WTC11 (cell line): ENCODE measurements around the gene MPDZ. TPM values are rescaled to one million over a fixed set of nuclear protein-coding genes. Genes with fewer than 3 reads are reported as not detected.

Experiments used
- ATAC-seq: fragments of 200-7000 bp; cut with Tn5 transposase; 2 replicates; pipeline ENCODE4 v1.10.0; 2021; ENCODE audit warnings: mild to moderate bottlenecking, moderate library complexity
- CTCF ChIA-PET: fragments of 300-600 bp; sonication (Branson Sonifier 250); formaldehyde crosslinking; loops from one replicate; lab custom pipeline; 2021; ENCODE audit warnings: antibody characterized with exemption; lab: Charles Lee
- POLR2A ChIA-PET: fragments of 350-600 bp; sonication (Branson Sonifier 250); formaldehyde crosslinking; loops from one replicate; lab custom pipeline; 2021; ENCODE audit warnings: antibody characterized with exemption; lab: Charles Lee
- DNase-seq: peaks from one replicate; pipeline ENCODE4 v3.0.0; 2021; ENCODE audit warnings: low spot score
- H3K27ac Mint-ChIP-seq: 2 replicates; pipeline ENCODE4 v1.8.0; 2021; ENCODE audit warnings: mixed read lengths
- H3K27me3 Mint-ChIP-seq: 2 replicates; pipeline ENCODE4 v1.8.0; 2021; ENCODE audit warnings: low read depth, mild to moderate bottlenecking, moderate library complexity, mixed read lengths
- H3K36me3 Mint-ChIP-seq: 2 replicates; pipeline ENCODE4 v1.8.0; 2021; ENCODE audit warnings: mixed read lengths
- H3K4me1 Mint-ChIP-seq: 2 replicates; pipeline ENCODE4 v1.8.0; 2022; ENCODE audit warnings: mixed read lengths
- H3K4me3 Mint-ChIP-seq: 2 replicates; pipeline ENCODE4 v1.8.0; 2021; ENCODE audit warnings: mild to moderate bottlenecking, moderate library complexity, mixed read lengths
- H3K9me3 Mint-ChIP-seq: 2 replicates; pipeline ENCODE4 v1.8.0; 2021; ENCODE audit warnings: mixed read lengths
- ATF2 ChIP-seq: sonication (generic); formaldehyde crosslinking; IDR thresholded peaks from 2 replicates; pipeline ENCODE4 v1.8.1; 2022; ENCODE audit warnings: low read depth, missing genetic modification reagents, borderline replicate concordance
- E2F1 ChIP-seq: sonication (generic); formaldehyde crosslinking; IDR thresholded peaks from 2 replicates; pipeline ENCODE4 v1.8.0; 2022; ENCODE audit warnings: mild to moderate bottlenecking, missing genetic modification reagents
- ELF4 ChIP-seq: sonication (generic); formaldehyde crosslinking; IDR thresholded peaks from 2 replicates; pipeline ENCODE4 v1.8.1; 2022; ENCODE audit warnings: low read depth, mild to moderate bottlenecking, moderate library complexity, missing genetic modification reagents
- FOXP4 ChIP-seq: sonication (generic); formaldehyde crosslinking; IDR thresholded peaks from 2 replicates; pipeline ENCODE4 v1.8.0; 2022; ENCODE audit warnings: mild to moderate bottlenecking, missing genetic modification reagents
- IRF1 ChIP-seq: sonication (generic); formaldehyde crosslinking; IDR thresholded peaks from 2 replicates; pipeline ENCODE4 v1.8.0; 2023; ENCODE audit warnings: missing genetic modification reagents
- NFATC4 ChIP-seq: fragments of 250-450 bp; sonication (Bioruptor Pico); IDR thresholded peaks from 2 replicates; pipeline ENCODE4 v1.9.0; 2021; ENCODE audit warnings: mild to moderate bottlenecking
- OVOL2 ChIP-seq: fragments of 250-450 bp; sonication (Bioruptor Pico); IDR thresholded peaks from 2 replicates; pipeline ENCODE4 v1.9.0; 2021; ENCODE audit warnings: mild to moderate bottlenecking, borderline replicate concordance
- SMAD4 ChIP-seq: sonication (generic); formaldehyde crosslinking; IDR thresholded peaks from 2 replicates; pipeline ENCODE4 v1.8.0; 2022; ENCODE audit warnings: mild to moderate bottlenecking, missing genetic modification reagents
- SP1 ChIP-seq: sonication (generic); formaldehyde crosslinking; conservative IDR thresholded peaks from 2 replicates; pipeline ENCODE4 v1.8.1; 2022; ENCODE audit warnings: missing genetic modification reagents
- TEAD1 ChIP-seq: sonication (generic); formaldehyde crosslinking; IDR thresholded peaks from 2 replicates; pipeline ENCODE4 v1.8.0; 2022; ENCODE audit warnings: mild to moderate bottlenecking, missing genetic modification reagents
- ZBTB21 ChIP-seq: sonication (generic); formaldehyde crosslinking; IDR thresholded peaks from 2 replicates; pipeline ENCODE4 v1.8.1; 2023; ENCODE audit warnings: mild to moderate bottlenecking, missing genetic modification reagents, borderline replicate concordance
- ZBTB43 ChIP-seq: sonication (generic); formaldehyde crosslinking; IDR thresholded peaks from 2 replicates; pipeline ENCODE4 v1.8.1; 2023; ENCODE audit warnings: mild to moderate bottlenecking, missing genetic modification reagents
- ZNF121 ChIP-seq: sonication (generic); formaldehyde crosslinking; IDR thresholded peaks from 2 replicates; pipeline ENCODE4 v1.8.0; 2023; ENCODE audit warnings: missing genetic modification reagents
- ZNF263 ChIP-seq: sonication (generic); formaldehyde crosslinking; IDR thresholded peaks from 2 replicates; pipeline ENCODE4 v1.8.1; 2022; ENCODE audit warnings: low read depth, mild to moderate bottlenecking, moderate library complexity, missing genetic modification reagents
- ZNF281 ChIP-seq: sonication (generic); formaldehyde crosslinking; IDR thresholded peaks from 2 replicates; pipeline ENCODE4 v1.8.0; 2023; ENCODE audit warnings: mild to moderate bottlenecking, missing genetic modification reagents
- ZNF317 ChIP-seq: sonication (generic); formaldehyde crosslinking; IDR thresholded peaks from 2 replicates; pipeline ENCODE4 v1.8.1; 2023; ENCODE audit warnings: low read depth, mild to moderate bottlenecking, moderate library complexity, missing genetic modification reagents, borderline replicate concordance
- ZNF425 ChIP-seq: fragments of 250-450 bp; sonication (Bioruptor Pico); conservative IDR thresholded peaks from 2 replicates; pipeline ENCODE4 v1.9.0; 2021; ENCODE audit warnings: mild to moderate bottlenecking
- ZSCAN18 ChIP-seq: fragments of 250-450 bp; sonication (Bioruptor Pico); IDR thresholded peaks from 2 replicates; pipeline ENCODE4 v2.1.2; 2022; ENCODE audit warnings: mild to moderate bottlenecking, moderate library complexity
- total RNA-seq: library from RNA; stranded (reverse); gene quantifications from 3 replicates; pipeline ENCODE4 v1.2.3, GENCODE V29; 2021

The MPDZ gene
- total RNA-seq, 1 experiment from 2014 or later, result 38.5 TPM

GRCh38 chr9:13165956-13166355 is 113.5 kb downstream of the MPDZ start:
- Mint-ChIP-seq H3K27me3 (no peaks in the 10 kb centered on the region), H3K4me1 (peaks cover 24% of the 10 kb centered on the region), H3K4me3 (no peak overlapping the region), H3K36me3 (peaks cover 14% of the 10 kb centered on the region), H3K9me3 (no peaks in the 10 kb centered on the region), H3K27ac (peak overlapping the region; percentile 2; the same call in 1 of the 2 replicates)
- DNase-seq (no peak), ATAC-seq (no peak)
- ChIA-PET POLR2A (no interaction called here), CTCF (no interaction called here)
- TF ChIP-seq ZNF281 (CRISPR knock-in tag) (no peak), OVOL2 (CRISPR knock-in tag) (no peak), ZBTB43 (CRISPR knock-in tag) (no peak), TEAD1 (CRISPR knock-in tag) (no peak), ZBTB21 (CRISPR knock-in tag) (no peak), FOXP4 (CRISPR knock-in tag) (no peak)

- Mint-ChIP-seq H3K27me3 (no peaks in the 10 kb centered on the region), H3K36me3 (peaks cover 14% of the 10 kb centered on the region), H3K4me3 (no peak overlapping the region), H3K4me1 (peaks cover 25% of the 10 kb centered on the region), H3K9me3 (no peaks in the 10 kb centered on the region), H3K27ac (peak overlapping the region; percentile 2; the same call in 1 of the 2 replicates)
- POLR2A ChIA-PET, result no interaction called here
- CTCF ChIA-PET, result no interaction called here
- DNase-seq (no peak), ATAC-seq (no peak)
- TF ChIP-seq ZNF317 (CRISPR knock-in tag), result no peak
- TF ChIP-seq NFATC4 (CRISPR knock-in tag), result no peak
- no peak for TF ChIP-seq SMAD4 (CRISPR knock-in tag)
- no peak for TF ChIP-seq TEAD1 (CRISPR knock-in tag)
- TF ChIP-seq ZNF121 (CRISPR knock-in tag), result no peak
- TF ChIP-seq ELF4, result no peak
- TF ChIP-seq ZNF263 (CRISPR knock-in tag), result no peak
- TF ChIP-seq IRF1 (CRISPR knock-in tag), result no peak
- TF ChIP-seq SP1 (CRISPR knock-in tag), result no peak
- no peak for TF ChIP-seq E2F1 (CRISPR knock-in tag)
- no peak for TF ChIP-seq ZNF425 (CRISPR knock-in tag)
- no peak for TF ChIP-seq ZSCAN18 (CRISPR knock-in tag)
- TF ChIP-seq ATF2 (CRISPR knock-in tag), result no peak
Measured at GRCh38 chr9:13165236-13165945, 114.1 kb downstream of the MPDZ start.
